HG03280 (cell line): Measurements from ENCODE around the gene INPP1.
"Not testable (repeated sequence)": the region's sequence is repeated elsewhere in the genome, so short reads cannot be mapped to it uniquely, and the experiment has no call there.

ENCODE experiments used
- ATAC-seq: cut with Tn5 transposase; IDR thresholded peaks from one replicate; pipeline ENCODE4 v1.9.1; 2021; ENCODE audit warnings: mild to moderate bottlenecking, moderate library complexity; ENCODE audit not compliant: unreplicated experiment

INPP1 gene

DNA sequence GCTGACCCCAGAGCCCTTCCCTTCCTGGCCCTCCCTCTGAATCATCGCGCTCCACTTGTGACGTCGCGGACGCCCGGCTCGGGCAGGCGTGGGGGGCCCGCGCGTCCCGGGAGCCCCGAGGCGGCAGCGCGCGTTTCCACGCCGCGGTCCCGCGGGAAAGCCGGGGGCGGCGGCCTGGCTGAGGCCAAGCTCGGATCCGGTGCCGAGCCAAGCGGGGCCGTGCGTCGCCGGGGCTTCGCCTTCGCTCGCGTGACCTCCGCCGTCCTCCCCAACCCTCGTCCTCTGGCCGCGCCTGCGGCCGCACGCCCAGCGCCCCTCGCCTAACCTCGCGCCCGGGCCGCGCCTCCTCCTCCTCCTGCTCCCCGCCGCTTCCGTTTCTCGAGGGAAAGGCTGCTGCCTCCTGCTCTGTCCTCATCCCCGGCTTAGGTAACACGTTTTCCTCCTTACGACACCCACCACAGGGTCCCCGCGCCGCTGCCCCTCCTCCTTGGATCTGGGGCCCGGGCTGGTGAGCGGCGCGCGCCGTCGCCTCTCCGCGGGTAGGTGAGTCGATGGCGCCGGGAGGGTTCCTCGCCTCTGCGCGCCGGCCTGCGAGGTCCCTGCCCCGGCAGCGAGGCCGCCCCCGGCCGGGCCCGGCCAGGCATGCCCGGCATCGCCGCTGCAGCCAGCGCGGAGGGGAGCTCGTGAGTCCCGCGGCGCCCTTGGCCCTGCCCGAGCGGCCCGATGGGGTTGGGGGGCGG, at the start of gene INPP1:
INPP1 (plus strand) TSS at position 54 of the 740 bp plus-strand sequence. CDS start 16,514 bp downstream, outside the sequence.
- ATAC-seq = peak; percentile 62

DNA sequence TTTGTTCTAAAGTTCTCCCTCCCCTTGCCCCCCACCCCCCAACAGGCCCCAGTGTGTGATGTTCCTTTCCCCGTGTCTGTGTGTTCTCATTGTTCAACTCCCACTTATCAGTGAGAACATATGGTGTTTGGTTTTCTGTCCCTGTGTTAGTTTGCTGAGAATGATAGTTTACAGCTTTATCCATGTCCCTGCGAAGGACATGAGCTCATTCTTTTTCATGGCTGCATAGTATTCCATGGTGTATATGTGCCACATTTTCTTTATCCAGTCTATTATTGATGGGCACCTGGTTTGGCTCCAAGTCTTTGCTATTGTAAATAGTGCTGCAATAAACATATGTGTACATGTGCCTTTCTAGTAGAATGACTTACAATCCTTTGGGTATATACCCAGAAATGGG, 45.5 kb upstream of the INPP1 start:
- not testable (repeated sequence) for ATAC-seq

DNA sequence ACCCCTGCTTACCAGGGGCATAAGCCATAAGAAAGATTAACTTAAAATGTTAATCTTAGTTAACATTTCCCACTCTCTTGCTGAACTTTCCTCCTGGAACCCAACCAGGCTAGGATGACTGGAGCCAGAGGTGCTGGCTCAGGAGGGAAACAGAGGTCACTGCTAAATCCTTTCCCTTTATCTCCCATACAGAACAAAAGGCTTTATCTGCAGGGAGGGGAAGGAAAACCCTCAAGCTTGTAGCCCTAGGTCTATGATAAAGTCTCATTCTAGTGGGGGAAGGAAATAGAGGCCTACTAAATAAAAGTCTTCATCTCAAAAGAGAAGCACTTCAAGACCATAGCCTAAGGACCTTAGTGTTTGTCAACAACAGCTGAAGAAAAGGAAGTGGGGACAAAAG, 42.4 kb upstream of the INPP1 start:
- ATAC-seq = no peak

- ATAC-seq = no peak
Measured at GRCh38 chr2:190302052-190302451, 41.3 kb upstream of the INPP1 start.

- ATAC-seq = no peak
Measured at GRCh38 chr2:190303647-190304046, 39.7 kb upstream of the INPP1 start.

DNA sequence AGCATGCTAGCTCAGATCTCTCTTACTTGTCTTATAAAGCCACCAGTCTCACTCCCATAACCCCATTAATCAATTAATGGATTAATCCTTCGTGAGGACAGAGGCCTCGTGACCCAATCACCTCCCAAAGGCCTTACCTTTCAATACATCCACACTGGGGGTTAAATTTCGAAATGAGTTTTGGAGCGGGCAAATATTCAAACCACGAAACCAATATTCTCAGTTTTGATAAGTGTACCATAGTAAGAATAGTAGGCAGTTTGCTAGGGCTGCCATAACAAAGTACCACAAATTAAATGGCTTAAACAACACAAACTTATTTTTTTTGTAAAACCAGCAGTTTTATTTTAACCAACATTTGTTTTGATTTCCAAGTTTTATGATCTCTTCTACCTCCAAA, 39.0 kb upstream of the INPP1 start:
- no peak for ATAC-seq

GRCh38 chr2:190308031-190308430, 35.4 kb upstream of the INPP1 start:
- no peak for ATAC-seq

GRCh38 chr2:190311893-190312634, 31.3 kb upstream of the INPP1 start:
- ATAC-seq = no peak

DNA sequence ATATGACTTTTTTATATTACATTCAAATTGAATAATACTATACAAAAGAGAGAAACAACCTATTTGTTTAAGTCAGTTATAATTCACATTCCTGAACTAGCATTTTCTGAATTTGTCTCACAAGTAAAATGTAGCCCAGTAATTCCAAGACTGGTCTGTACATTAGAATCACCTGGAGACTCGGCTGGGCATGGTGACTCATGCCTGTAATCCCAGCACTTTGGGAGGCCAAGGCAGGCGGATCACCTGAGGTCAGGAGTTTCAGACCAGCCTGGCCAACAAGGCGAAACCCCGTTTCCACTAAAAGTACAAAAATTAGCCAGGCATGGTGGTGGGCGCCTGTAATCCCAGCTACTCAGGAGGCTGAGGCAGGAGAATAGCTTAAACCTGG, 30.8 kb upstream of the INPP1 start:
- ATAC-seq = not testable (repeated sequence)

- ATAC-seq = no peak
Measured at GRCh38 chr2:190313880-190314279, 29.5 kb upstream of the INPP1 start.

DNA sequence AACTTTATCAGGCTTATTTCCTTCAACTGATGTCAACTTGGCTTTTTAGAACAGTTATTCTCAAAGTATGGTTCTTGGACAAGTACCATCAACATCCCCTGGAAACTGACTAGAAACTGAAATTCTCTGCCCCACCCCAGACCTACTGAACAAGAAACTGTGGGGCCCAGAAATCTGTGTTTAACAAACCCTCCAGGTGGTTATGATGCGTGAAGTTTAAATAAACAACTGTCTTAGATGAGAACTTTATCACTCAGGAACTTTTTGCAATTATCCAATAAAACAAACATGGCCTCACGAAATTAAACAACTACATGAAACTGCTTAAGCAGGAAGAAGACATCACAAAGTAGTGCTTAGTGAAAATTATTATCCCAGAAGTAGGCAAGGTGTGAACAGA, 28.1 kb upstream of the INPP1 start:
- no peak for ATAC-seq

GRCh38 chr2:190318514-190318913, 24.9 kb upstream of the INPP1 start:
- no peak for ATAC-seq

- peak; percentile 30 for ATAC-seq
Measured at GRCh38 chr2:190318931-190319554, 24.3 kb upstream of the INPP1 start.

DNA sequence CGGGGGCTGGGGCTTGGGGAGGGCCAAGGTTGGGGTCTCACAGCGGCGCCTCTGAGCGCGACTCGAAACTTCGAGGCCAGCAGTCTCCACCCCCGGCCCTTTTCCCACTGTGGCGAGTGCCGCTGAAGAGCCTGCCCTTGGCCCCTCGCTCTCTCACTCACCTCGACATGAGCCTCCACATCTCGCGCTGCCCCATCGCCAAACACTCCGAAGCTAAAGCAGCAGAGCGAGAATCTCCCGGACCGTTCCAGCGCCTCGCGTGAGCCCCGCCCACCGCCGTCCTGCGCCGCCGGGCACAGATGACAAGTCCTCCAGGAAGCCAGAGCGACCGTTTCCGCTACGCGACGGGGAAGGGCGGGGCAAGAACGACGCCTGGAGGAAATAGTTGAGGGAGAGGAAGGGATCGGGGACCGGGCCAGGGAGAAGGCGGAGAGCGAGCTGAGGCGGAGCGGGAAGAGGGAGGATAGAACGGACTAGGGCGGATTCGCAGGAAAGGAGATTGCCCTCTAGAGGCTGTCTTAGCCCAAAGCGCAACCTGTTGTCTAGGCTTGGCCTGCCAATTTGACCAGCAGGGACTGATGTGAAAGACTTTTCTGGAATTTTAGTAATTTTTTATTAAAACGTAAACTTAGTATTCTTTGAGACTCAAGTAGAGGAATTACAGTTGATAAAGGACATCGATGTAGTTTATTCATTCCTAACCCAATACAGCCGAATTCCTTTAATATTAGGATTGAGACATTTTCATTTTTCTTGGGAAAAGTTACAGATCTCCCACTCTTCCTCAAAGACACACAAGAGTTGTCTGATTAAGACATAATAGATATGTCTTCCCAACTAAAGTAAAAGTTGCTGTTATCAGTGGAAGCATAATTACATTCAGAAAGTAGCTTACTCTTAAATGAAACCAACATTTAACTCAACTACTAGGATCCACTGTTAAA, 23.6 kb upstream of the INPP1 start, which contains the start of gene HIBCH:
HIBCH (minus strand) TSS at position 272 of the 944 bp plus-strand sequence; CDS start at position 196, 76 bp downstream.
- ATAC-seq = peak; percentile 91

GRCh38 chr2:190320696-190321095, 22.7 kb upstream of the INPP1 start:
- ATAC-seq = no peak

DNA sequence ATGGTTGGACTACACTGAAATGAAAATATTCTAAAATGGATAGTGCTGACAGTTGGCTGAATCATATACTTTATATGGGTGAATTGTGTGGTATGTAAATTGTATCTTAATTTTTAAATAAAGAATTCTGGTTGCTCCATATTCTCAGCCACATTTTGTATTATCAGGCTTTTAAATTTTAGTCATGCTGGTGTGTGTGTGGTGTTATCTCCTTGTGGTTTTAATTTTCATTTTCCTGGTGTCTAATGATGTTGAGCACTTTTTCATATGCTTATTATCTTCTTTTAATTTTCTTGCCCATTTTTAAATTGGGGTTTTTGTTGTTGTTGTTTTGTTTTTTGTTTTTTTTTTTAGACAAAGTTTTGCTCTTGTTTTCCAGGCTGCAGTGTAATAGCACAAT, 20.0 kb upstream of the INPP1 start:
- ATAC-seq = no peak

DNA sequence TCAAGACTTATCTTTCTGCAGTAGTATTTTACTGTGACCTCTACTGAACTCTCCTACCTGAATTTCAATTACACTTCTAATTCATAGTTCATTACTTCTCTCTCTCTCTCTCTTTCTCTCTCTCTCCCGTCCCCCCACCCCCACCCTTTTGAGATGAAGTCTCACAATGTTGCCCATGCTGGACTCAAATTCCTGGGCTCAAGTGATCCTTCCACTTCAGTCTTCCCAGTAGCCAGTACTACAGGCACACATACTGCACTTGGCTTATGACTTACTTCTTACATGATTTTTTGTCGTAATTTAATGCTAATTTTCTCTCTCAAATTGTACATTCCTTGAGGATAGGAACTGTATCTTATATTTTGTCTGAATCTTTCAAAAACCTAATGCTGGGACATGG, 17.8 kb upstream of the INPP1 start:
- no peak for ATAC-seq

DNA sequence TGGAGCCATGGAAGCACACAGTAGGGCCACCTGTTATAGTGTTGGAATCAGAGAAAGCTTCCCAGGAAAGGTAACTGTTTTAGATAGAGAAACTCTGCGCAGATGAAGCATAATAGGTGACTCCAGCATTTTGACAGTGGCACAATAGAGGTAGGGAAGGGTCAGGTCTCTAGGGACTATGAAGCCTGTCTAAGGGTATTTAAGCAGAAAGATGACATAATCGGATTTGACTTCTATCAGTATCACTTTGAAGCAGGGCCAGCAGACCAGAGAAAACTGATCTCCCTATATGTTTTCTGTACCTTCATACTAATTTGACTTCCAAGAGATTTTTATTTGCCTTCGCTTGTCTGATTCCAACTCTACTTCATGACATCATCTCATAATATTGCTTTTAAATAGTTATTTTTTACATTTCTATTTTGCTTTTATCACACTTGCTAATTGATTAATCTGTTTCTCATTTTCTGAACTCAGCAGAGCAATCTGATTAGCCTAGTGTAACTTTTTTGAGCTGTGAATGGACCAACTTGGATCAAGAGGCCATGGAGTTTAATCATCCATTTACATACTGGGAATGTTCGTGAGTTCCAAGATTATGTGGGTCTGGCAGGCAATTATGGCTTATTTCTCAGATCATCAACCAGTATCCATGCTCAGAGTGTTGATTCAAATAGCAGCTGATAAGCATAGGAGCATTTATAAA, 15.4 kb upstream of the INPP1 start:
- no peak for ATAC-seq

DNA sequence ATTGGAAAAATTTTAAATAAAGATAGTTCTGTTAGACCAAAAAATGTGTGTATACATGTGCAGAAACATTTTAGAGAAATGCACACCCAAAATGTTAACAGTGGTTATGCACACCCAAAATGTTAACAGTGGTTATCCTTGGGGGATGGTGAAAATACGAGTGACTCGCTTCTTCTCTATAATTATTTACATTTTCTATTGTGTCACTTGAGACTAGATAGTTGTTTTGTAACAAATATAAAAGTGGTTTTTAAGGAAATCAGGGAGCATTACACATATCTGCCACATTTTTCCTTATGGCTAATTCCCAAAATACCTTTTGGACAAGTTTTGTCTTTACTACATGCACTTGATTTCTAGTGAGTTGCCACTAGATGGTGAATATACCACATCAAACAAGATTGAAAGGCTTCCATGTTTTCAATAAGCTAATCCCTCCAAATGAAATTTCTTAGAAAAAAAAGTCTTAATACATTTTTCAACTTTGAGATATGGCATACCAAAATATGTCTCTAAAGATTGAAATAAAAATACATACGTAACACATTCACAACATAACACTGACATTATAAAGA, 14.7 kb upstream of the INPP1 start:
- ATAC-seq = no peak

GRCh38 chr2:190333395-190333794, 10.0 kb upstream of the INPP1 start:
- ATAC-seq = no peak
